ENCODE data around the gene RXRA.

The RXRA gene

GRCh38 chr9:134295101-134295745, 31.0 kb upstream of the RXRA start:
- TF ChIP-seq SP1 (IDR thresholded peaks at IDR 0.05) (no peak), NFRKB (IDR thresholded peaks at IDR 0.05) (no peak), CTBP1 (IDR thresholded peaks at IDR 0.05; ENCODE audit: borderline replicate concordance) (no peak), TARDBP (IDR thresholded peaks at IDR 0.05) (no peak), L3MBTL2 (conservative IDR thresholded peaks at IDR 0.05) (no peak)
- CTCF ChIA-PET: interaction anchor here (0.6 kb wide), 1 partner anchor 511 kb away, joined by 3 read pairs; no protein-coding TSS in a partner anchor
- POLR2A ChIA-PET: no interaction called here
- DNase-seq (ENCODE audit: extremely low spot score): no peak

GRCh38 chr9:134295746-134296250, 30.5 kb upstream of the RXRA start:
- CTCF ChIA-PET: no interaction called here
- no peak for DNase-seq (ENCODE audit: extremely low spot score)
- POLR2A ChIA-PET: no interaction called here
- no peak for TF ChIP-seq HDGF (IDR thresholded peaks at IDR 0.05; ENCODE audit: borderline replicate concordance)
- no peak for TF ChIP-seq ARNT (IDR thresholded peaks at IDR 0.05)
- no peak for TF ChIP-seq L3MBTL2 (conservative IDR thresholded peaks at IDR 0.05)
- no peak for TF ChIP-seq LEF1 (IDR thresholded peaks at IDR 0.05; ENCODE audit: borderline replicate concordance)

- TF ChIP-seq FOXK2 (IDR thresholded peaks at IDR 0.05) (no peak), SUZ12 (IDR thresholded peaks at IDR 0.05) (no peak), L3MBTL2 (conservative IDR thresholded peaks at IDR 0.05) (no peak), PKNOX1 (IDR thresholded peaks at IDR 0.05) (no peak), LEF1 (IDR thresholded peaks at IDR 0.05; ENCODE audit: borderline replicate concordance) (no peak), HDGF (IDR thresholded peaks at IDR 0.05; ENCODE audit: borderline replicate concordance) (no peak), CTBP1 (IDR thresholded peaks at IDR 0.05; ENCODE audit: borderline replicate concordance) (no peak), ARNT (IDR thresholded peaks at IDR 0.05) (no peak)
- POLR2A ChIA-PET: no interaction called here
- CTCF ChIA-PET: no interaction called here
- DNase-seq (ENCODE audit: extremely low spot score): no peak
These were observed 29.8 kb upstream of the RXRA start for GRCh38 chr9:134296301-134297082.

GRCh38 chr9:134297083-134297410, 29.2 kb upstream of the RXRA start:
- DNase-seq (ENCODE audit: extremely low spot score): no peak
- CTCF ChIA-PET: no interaction called here
- POLR2A ChIA-PET: no interaction called here
- TF ChIP-seq CTBP1 (IDR thresholded peaks at IDR 0.05; ENCODE audit: borderline replicate concordance): no peak
- no peak for TF ChIP-seq NFRKB (IDR thresholded peaks at IDR 0.05)

- no peak for DNase-seq (ENCODE audit: extremely low spot score)
- POLR2A ChIA-PET: no interaction called here
- no peak for TF ChIP-seq BHLHE40 (IDR thresholded peaks at IDR 0.05; ENCODE audit: borderline replicate concordance)
- TF ChIP-seq NFRKB (IDR thresholded peaks at IDR 0.05): no peak
- no peak for TF ChIP-seq ELF4 (IDR thresholded peaks at IDR 0.05)
- TF ChIP-seq FOXK2 (IDR thresholded peaks at IDR 0.05): no peak
- no peak for TF ChIP-seq FOXM1 (IDR thresholded peaks at IDR 0.05; ENCODE audit: borderline replicate concordance)
- TF ChIP-seq L3MBTL2 (conservative IDR thresholded peaks at IDR 0.05): no peak
- no peak for TF ChIP-seq HDGF (IDR thresholded peaks at IDR 0.05; ENCODE audit: borderline replicate concordance)
- no peak for TF ChIP-seq TARDBP (IDR thresholded peaks at IDR 0.05)
- TF ChIP-seq LEF1 (IDR thresholded peaks at IDR 0.05; ENCODE audit: borderline replicate concordance): no peak
- TF ChIP-seq ARNT (IDR thresholded peaks at IDR 0.05): no peak
- CTCF ChIA-PET: no interaction called here
These were observed 28.7 kb upstream of the RXRA start for GRCh38 chr9:134297576-134297975.

GRCh38 chr9:134298000-134298399, 28.3 kb upstream of the RXRA start:
- DNase-seq (ENCODE audit: extremely low spot score): no peak
- TF ChIP-seq SUZ12 (IDR thresholded peaks at IDR 0.05): no peak
- POLR2A ChIA-PET: no interaction called here
- CTCF ChIA-PET: no interaction called here

GRCh38 chr9:134299068-134299467, 27.2 kb upstream of the RXRA start:
- no peak for DNase-seq (ENCODE audit: extremely low spot score)
- TF ChIP-seq HDGF (IDR thresholded peaks at IDR 0.05; ENCODE audit: borderline replicate concordance) (no peak), BHLHE40 (IDR thresholded peaks at IDR 0.05; ENCODE audit: borderline replicate concordance) (no peak), L3MBTL2 (conservative IDR thresholded peaks at IDR 0.05) (no peak), FOXK2 (IDR thresholded peaks at IDR 0.05) (no peak), ZNF384 (IDR thresholded peaks at IDR 0.05) (no peak)
- ChIA-PET CTCF (no interaction called here), POLR2A (interaction anchor here (0.8 kb wide), 1 partner anchor 16 kb away, joined by 3 read pairs; no protein-coding TSS in a partner anchor)

- ChIA-PET POLR2A (no interaction called here), CTCF (no interaction called here)
- DNase-seq (ENCODE audit: extremely low spot score): no peak
- no peak for TF ChIP-seq FOXM1 (IDR thresholded peaks at IDR 0.05; ENCODE audit: borderline replicate concordance)
- TF ChIP-seq PKNOX1 (IDR thresholded peaks at IDR 0.05): no peak
- TF ChIP-seq NFRKB (IDR thresholded peaks at IDR 0.05): no peak
- TF ChIP-seq TARDBP (IDR thresholded peaks at IDR 0.05): no peak
- no peak for TF ChIP-seq LEF1 (IDR thresholded peaks at IDR 0.05; ENCODE audit: borderline replicate concordance)
- no peak for TF ChIP-seq SP1 (IDR thresholded peaks at IDR 0.05)
- TF ChIP-seq FOXA1 (IDR thresholded peaks at IDR 0.05): no peak
- no peak for TF ChIP-seq HDGF (IDR thresholded peaks at IDR 0.05; ENCODE audit: borderline replicate concordance)
- TF ChIP-seq CTBP1 (IDR thresholded peaks at IDR 0.05; ENCODE audit: borderline replicate concordance): no peak
- TF ChIP-seq ELF4 (IDR thresholded peaks at IDR 0.05): no peak
- TF ChIP-seq ARNT (IDR thresholded peaks at IDR 0.05): no peak
- no peak for TF ChIP-seq FOXK2 (IDR thresholded peaks at IDR 0.05)
- no peak for TF ChIP-seq BHLHE40 (IDR thresholded peaks at IDR 0.05; ENCODE audit: borderline replicate concordance)
- no peak for TF ChIP-seq SUZ12 (IDR thresholded peaks at IDR 0.05)
- no peak for TF ChIP-seq ZNF384 (IDR thresholded peaks at IDR 0.05)
- TF ChIP-seq L3MBTL2 (conservative IDR thresholded peaks at IDR 0.05): no peak
These were observed 26.4 kb upstream of the RXRA start for GRCh38 chr9:134299883-134300282.
